HepG2 (cell line): ENCODE results near the gene CNPPD1. TPM values are rescaled to one million over a fixed set of nuclear protein-coding genes. Genes with fewer than 3 reads are reported as not detected.

ENCODE experiments used
- ARID5B ChIP-seq: IDR thresholded peaks from 2 replicates; pipeline ENCODE4 v1.4.0; 2020; ENCODE audit warnings: mild to moderate bottlenecking, missing genetic modification reagents
- ATF7 ChIP-seq, 2 experiments: fragments of 450-650 bp in 1 of 2; sonication (generic) in 1 of 2; formaldehyde crosslinking in 1 of 2; IDR thresholded peaks; 2 replicates each; pipeline versions ENCODE4 v1.4.0 to v1.6.1; 2016 to 2020; ENCODE audit warnings: antibody characterized with exemption in 1 of 2, mild to moderate bottlenecking in 1 of 2, missing genetic modification reagents in 1 of 2
- BCL6 ChIP-seq: IDR thresholded peaks from 2 replicates; pipeline ENCODE4 v1.6.1; 2016; ENCODE audit warnings: missing genetic modification reagents, missing compliant biosample characterization
- CBX1 ChIP-seq: IDR thresholded peaks from one replicate; pipeline ENCODE4 v1.6.1; 2016; ENCODE audit warnings: antibody characterized with exemption, low read depth
- CEBPB ChIP-seq: IDR thresholded peaks from 2 replicates; pipeline ENCODE4 v1.6.1; 2011; ENCODE audit warnings: low read depth, low read length, improper control_type of control experiment, borderline replicate concordance
- DNMT3B ChIP-seq: conservative IDR thresholded peaks from 2 replicates; pipeline ENCODE4 v1.6.1; 2016; ENCODE audit warnings: missing biosample characterization, control low read depth
- FOXA3 ChIP-seq: IDR thresholded peaks from 2 replicates; pipeline ENCODE4 v1.6.1; 2016; ENCODE audit warnings: missing genetic modification reagents, missing compliant biosample characterization
- FOXP1 ChIP-seq, 2 experiments: fragments of 450-650 bp in 1 of 2; IDR thresholded peaks; 2 replicates each; pipeline ENCODE4 v1.6.1; 2017 to 2018; ENCODE audit warnings: antibody characterized with exemption in 1 of 2
- GFI1 ChIP-seq: sonication (generic); formaldehyde crosslinking; IDR thresholded peaks from 2 replicates; pipeline ENCODE4 v1.5.0; 2020; ENCODE audit warnings: missing genetic modification reagents, mild to moderate bottlenecking, borderline replicate concordance
- HIVEP1 ChIP-seq: sonication (generic); formaldehyde crosslinking; IDR thresholded peaks from 2 replicates; pipeline ENCODE4 v1.4.0; 2020; ENCODE audit warnings: mild to moderate bottlenecking, missing genetic modification reagents
- MED13 ChIP-seq: sonication (generic); formaldehyde crosslinking; IDR thresholded peaks from 2 replicates; pipeline ENCODE4 v1.5.0; 2020; ENCODE audit warnings: missing genetic modification reagents
- MXI1 ChIP-seq: IDR thresholded peaks from 3 replicates; pipeline ENCODE4 v1.6.1; 2012; ENCODE audit warnings: low read depth, low read length, inconsistent platforms, borderline replicate concordance
- NFIC ChIP-seq: IDR thresholded peaks from 2 replicates; pipeline ENCODE4 v1.6.1; 2012; ENCODE audit warnings: mild to moderate bottlenecking, low read length, inconsistent platforms
- RBFOX2 ChIP-seq: fragments of 200-400 bp; formaldehyde crosslinking; IDR thresholded peaks from 2 replicates; pipeline ENCODE4 v1.6.1; 2017; ENCODE audit warnings: low read depth, mild to moderate bottlenecking, low read length
- SALL1 ChIP-seq: sonication (generic); formaldehyde crosslinking; IDR thresholded peaks from 2 replicates; pipeline ENCODE4 v1.8.0; 2022; ENCODE audit warnings: mild to moderate bottlenecking, missing genetic modification reagents
- SOX5 ChIP-seq: IDR thresholded peaks from 2 replicates; pipeline ENCODE4 v1.6.1; 2016; ENCODE audit warnings: borderline replicate concordance
- THYN1 ChIP-seq: sonication (generic); formaldehyde crosslinking; IDR thresholded peaks from 2 replicates; pipeline ENCODE4 v1.8.1; 2023; ENCODE audit warnings: low read depth, mild to moderate bottlenecking, moderate library complexity, missing genetic modification reagents, borderline replicate concordance
- ZNF329 ChIP-seq: sonication (generic); formaldehyde crosslinking; IDR thresholded peaks from 2 replicates; pipeline ENCODE4 v1.9.0; 2021; ENCODE audit warnings: low read depth, mild to moderate bottlenecking, missing genetic modification reagents
- ZNF501 ChIP-seq: sonication (generic); formaldehyde crosslinking; IDR thresholded peaks from 2 replicates; pipeline ENCODE4 v1.5.1; 2020; ENCODE audit warnings: mild to moderate bottlenecking, moderate library complexity, missing genetic modification reagents
- polyA plus RNA-seq, 8 experiments: library from polyadenylated mRNA; depleted of rRNA in 3 of 8; stranded (reverse) in 7 of 8; unstranded in 1 of 8; fragments of >200 nt; fragmentation: Illumina TruSeq in 4 of 8; extraction: Trizol in 4 of 8; gene quantifications; 2 replicates each; pipeline versions ENCODE4 v1.2.1 to v1.2.3, GENCODE V29; 2011 to 2016; ENCODE audit warnings: low read depth in 4 of 8, missing spikeins in 1 of 8, mixed read lengths in 1 of 8; ENCODE audit not compliant: insufficient read depth in 1 of 8
- total RNA-seq, 5 experiments: library from RNA; depleted of rRNA; stranded (reverse); fragments of >200 nt; fragmentation: Illumina TruSeq; extraction: Trizol; gene quantifications; 2 replicates each; pipeline ENCODE4 v1.2.3, GENCODE V29; 2016; ENCODE audit warnings: low read depth in 1 of 5
- TF ChIP-seq, protein P1 (sequence below): fragments of 450-650 bp; IDR thresholded peaks from 2 replicates; pipeline ENCODE4 v1.6.1; 2017
- TF ChIP-seq, protein P2 (sequence below): sonication (generic); formaldehyde crosslinking; IDR thresholded peaks from 2 replicates; pipeline ENCODE4 v1.8.0; 2022; ENCODE audit warnings: missing genetic modification reagents, mild to moderate bottlenecking, borderline replicate concordance
- TF ChIP-seq, protein P3 (sequence below): IDR thresholded peaks from 2 replicates; pipeline ENCODE4 v1.6.1; 2016

The CNPPD1 gene
- total and polyA plus RNA-seq, 2 of the 13 experiments (the other 11 are each of a cell fraction or from before 2014, with no cell fraction given): 35.5 to 49.4 TPM

DNA sequence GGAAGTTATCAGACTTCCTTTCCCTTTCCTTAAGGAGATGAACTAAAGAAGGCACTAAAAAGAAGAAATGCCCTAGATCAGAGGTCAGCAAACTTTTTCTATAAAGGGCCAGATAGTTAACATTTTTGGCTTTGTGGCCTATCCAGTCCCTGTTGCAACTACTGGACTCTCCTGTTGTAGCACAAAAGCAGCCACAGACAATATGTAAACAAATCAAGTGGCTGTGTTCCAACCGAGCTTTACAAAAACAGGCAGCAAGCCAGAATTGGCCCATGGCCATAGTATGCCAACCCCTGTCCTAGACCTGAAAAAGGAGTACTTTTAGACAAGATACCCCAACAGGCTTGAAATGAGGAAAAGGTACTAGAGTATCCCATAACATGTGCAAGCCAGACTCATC lies 27.1 kb downstream of the CNPPD1 start (continued):
- TF ChIP-seq, protein P1, sequence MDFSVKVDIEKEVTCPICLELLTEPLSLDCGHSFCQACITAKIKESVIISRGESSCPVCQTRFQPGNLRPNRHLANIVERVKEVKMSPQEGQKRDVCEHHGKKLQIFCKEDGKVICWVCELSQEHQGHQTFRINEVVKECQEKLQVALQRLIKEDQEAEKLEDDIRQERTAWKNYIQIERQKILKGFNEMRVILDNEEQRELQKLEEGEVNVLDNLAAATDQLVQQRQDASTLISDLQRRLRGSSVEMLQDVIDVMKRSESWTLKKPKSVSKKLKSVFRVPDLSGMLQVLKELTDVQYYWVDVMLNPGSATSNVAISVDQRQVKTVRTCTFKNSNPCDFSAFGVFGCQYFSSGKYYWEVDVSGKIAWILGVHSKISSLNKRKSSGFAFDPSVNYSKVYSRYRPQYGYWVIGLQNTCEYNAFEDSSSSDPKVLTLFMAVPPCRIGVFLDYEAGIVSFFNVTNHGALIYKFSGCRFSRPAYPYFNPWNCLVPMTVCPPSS: no peak
- TF ChIP-seq ZNF501 (CRISPR knock-in tag) (no peak), CEBPB (0 out of 2 replicates have a peak, but pooled peaks have one; percentile 14), NFIC (no peak), HIVEP1 (CRISPR knock-in tag) (no peak), RBFOX2 (no peak), BCL6 (CRISPR knock-in tag) (peak; percentile 24; the same call in 1 of the 2 replicates), ZNF329 (CRISPR knock-in tag) (no peak), ATF7 (IDR thresholded peaks at IDR 0.05) (no peak), ATF7 (CRISPR knock-in tag; IDR thresholded peaks at IDR 0.05) (no peak), FOXA3 (CRISPR knock-in tag) (0 out of 2 replicates have a peak, but pooled peaks have one; percentile 23), SALL1 (no peak), MXI1 (no peak), MED13 (CRISPR knock-in tag) (no peak), FOXP1 (IDR thresholded peaks at IDR 0.05) (no peak), FOXP1 (CRISPR knock-in tag; IDR thresholded peaks at IDR 0.05) (peak; percentile 32; the same call in 1 of the 2 replicates), ARID5B (CRISPR knock-in tag) (peak; percentile 39; the same call in 1 of the 2 replicates), GFI1 (CRISPR knock-in tag) (no peak), CBX1 (no peak), DNMT3B (CRISPR knock-in tag) (no peak), THYN1 (no peak), SOX5 (CRISPR knock-in tag) (peak; percentile 29; the same call in 1 of the 2 replicates)
- TF ChIP-seq, protein P2, sequence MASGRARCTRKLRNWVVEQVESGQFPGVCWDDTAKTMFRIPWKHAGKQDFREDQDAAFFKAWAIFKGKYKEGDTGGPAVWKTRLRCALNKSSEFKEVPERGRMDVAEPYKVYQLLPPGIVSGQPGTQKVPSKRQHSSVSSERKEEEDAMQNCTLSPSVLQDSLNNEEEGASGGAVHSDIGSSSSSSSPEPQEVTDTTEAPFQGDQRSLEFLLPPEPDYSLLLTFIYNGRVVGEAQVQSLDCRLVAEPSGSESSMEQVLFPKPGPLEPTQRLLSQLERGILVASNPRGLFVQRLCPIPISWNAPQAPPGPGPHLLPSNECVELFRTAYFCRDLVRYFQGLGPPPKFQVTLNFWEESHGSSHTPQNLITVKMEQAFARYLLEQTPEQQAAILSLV (CRISPR knock-in tag): no peak
- TF ChIP-seq, protein P3, sequence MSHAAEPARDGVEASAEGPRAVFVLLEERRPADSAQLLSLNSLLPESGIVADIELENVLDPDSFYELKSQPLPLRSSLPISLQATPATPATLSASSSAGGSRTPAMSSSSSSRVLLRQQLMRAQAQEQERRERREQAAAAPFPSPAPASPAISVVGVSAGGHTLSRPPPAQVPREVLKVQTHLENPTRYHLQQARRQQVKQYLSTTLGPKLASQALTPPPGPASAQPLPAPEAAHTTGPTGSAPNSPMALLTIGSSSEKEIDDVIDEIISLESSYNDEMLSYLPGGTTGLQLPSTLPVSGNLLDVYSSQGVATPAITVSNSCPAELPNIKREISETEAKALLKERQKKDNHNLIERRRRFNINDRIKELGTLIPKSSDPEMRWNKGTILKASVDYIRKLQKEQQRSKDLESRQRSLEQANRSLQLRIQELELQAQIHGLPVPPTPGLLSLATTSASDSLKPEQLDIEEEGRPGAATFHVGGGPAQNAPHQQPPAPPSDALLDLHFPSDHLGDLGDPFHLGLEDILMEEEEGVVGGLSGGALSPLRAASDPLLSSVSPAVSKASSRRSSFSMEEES: no peak
